CD8-positive, alpha-beta memory T cell (primary cell): ENCODE data around the gene PFKFB3. TPM values are rescaled to one million over a fixed set of nuclear protein-coding genes. Genes with fewer than 3 reads are reported as not detected.
A peak's percentile ranks its signal among the peaks of the same experiment; 100 is the strongest.

Source experiments
- CTCF ChIA-PET: fragments of 350-600 bp; sonication (Branson Sonifier 250); formaldehyde crosslinking; loops from one replicate; lab custom pipeline; 2021; ENCODE audit warnings: antibody characterized with exemption; lab: Charles Lee
- POLR2A ChIA-PET: fragments of 350-600 bp; sonication (Branson Sonifier 250); formaldehyde crosslinking; loops from one replicate; lab custom pipeline; 2021; ENCODE audit warnings: antibody characterized with exemption; lab: Charles Lee
- DNase-seq, 5 donors: peaks; one replicate each; pipeline versions ENCODE4 v3.0.0 to v3.0.0-alpha.2; 2020 to 2022; ENCODE audit warnings: mixed read lengths in 1 of 5
- H3K27ac ChIP-seq: one replicate; pipeline ENCODE4 v1.7.0; 2013; ENCODE audit warnings: low read depth, mild to moderate bottlenecking, low read length, moderate library complexity
- H3K27me3 ChIP-seq: 2 replicates; pipeline ENCODE4 v1.7.0; 2013; ENCODE audit warnings: low read length, mild to moderate bottlenecking; ENCODE audit not compliant: insufficient read depth, poor library complexity, severe bottlenecking
- H3K36me3 ChIP-seq: 2 replicates; pipeline ENCODE4 v1.7.0; 2013; ENCODE audit warnings: mild to moderate bottlenecking, low read length, moderate library complexity; ENCODE audit not compliant: insufficient read depth
- H3K4me1 ChIP-seq: 2 replicates; pipeline ENCODE4 v1.7.0; 2013; ENCODE audit warnings: mild to moderate bottlenecking, low read length, moderate library complexity; ENCODE audit not compliant: insufficient read depth
- H3K4me3 ChIP-seq: 2 replicates; pipeline ENCODE4 v1.7.0; 2013; ENCODE audit warnings: mild to moderate bottlenecking, low read length
- H3K9me3 ChIP-seq: 2 replicates; pipeline ENCODE4 v1.7.0; 2013; ENCODE audit warnings: mild to moderate bottlenecking, low read length
- H3K27ac Mint-ChIP-seq, 8 donors: one replicate each; pipeline ENCODE4 v1.8.0; 2020 to 2021; ENCODE audit warnings: mixed read lengths in 8 of 8, mild to moderate bottlenecking in 6 of 8, inconsistent platforms in 3 of 8, moderate library complexity in 3 of 8
- H3K27me3 Mint-ChIP-seq, 2 donors: one replicate each; pipeline ENCODE4 v1.8.0; 2020 to 2021; ENCODE audit warnings: mixed read lengths in 2 of 2, mild to moderate bottlenecking in 1 of 2, moderate library complexity in 1 of 2
- H3K36me3 Mint-ChIP-seq, 3 donors: one replicate each; pipeline ENCODE4 v1.8.0; 2020 to 2021; ENCODE audit warnings: mixed read lengths in 3 of 3, inconsistent platforms in 1 of 3, mild to moderate bottlenecking in 1 of 3
- H3K4me1 Mint-ChIP-seq, 3 donors: one replicate each; pipeline ENCODE4 v1.8.0; 2020 to 2021; ENCODE audit warnings: mixed read lengths in 3 of 3, inconsistent platforms in 1 of 3, mild to moderate bottlenecking in 1 of 3
- H3K4me3 Mint-ChIP-seq, 7 donors: one replicate each; pipeline ENCODE4 v1.8.0; 2020 to 2021; ENCODE audit warnings: mixed read lengths in 7 of 7, mild to moderate bottlenecking in 6 of 7, moderate library complexity in 4 of 7, inconsistent platforms in 2 of 7
- H3K9me3 Mint-ChIP-seq, 5 donors: one replicate each; pipeline ENCODE4 v1.8.0; 2020 to 2022; ENCODE audit warnings: mixed read lengths in 5 of 5, mild to moderate bottlenecking in 3 of 5, moderate library complexity in 2 of 5, inconsistent platforms in 1 of 5
- polyA plus RNA-seq: library from polyadenylated mRNA; unstranded; fragments of 300-500 nt; fragmentation: Illumina TruSeq; gene quantifications from one replicate; pipeline ENCODE4 v1.2.3, GENCODE V29; 2021
- total RNA-seq, 2 experiments: library from RNA; stranded (reverse); gene quantifications; one replicate each; pipeline ENCODE4 v1.2.3, GENCODE V29; 2021

PFKFB3 gene
- total and polyA plus RNA-seq, 3 experiments from 2014 or later, result 7.4 to 60.1 (median 53.6) TPM

- POLR2A ChIA-PET, result no interaction called here
- H3K27me3 Mint-ChIP-seq, result no peaks in the 10 kb centered on the region
These were observed 9.2 kb downstream of the PFKFB3 start for GRCh38 chr10:6211671-6212635.

DNA sequence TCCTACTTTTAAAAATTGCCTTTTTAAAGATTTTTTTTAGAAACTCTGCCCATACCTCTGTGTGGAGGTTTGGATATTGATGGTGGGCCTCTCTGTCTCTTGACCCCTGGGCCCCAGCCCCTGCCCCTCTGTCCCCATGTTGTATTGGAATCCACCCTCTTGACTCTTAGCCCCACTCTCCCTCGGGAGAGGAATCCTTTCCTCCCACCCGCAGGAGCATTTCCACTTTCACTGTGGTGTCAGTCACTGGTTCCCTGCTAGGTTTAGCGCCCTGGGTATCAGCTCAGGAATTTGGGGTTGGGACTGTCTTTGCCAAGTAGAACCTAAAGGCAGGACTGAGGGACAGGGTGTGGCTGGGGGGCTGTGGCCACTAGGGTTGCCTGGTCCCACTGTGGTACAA, 10.1 kb downstream of the PFKFB3 start:
- no peak overlapping the region for H3K4me3 Mint-ChIP-seq
- CTCF ChIA-PET, result interaction anchor here (0.9 to 1.9 kb wide), 2 partner anchors 10 to 189 kb away, joined by 3 to 7 read pairs; partner anchors contain the start of gene PFKFB3
- Histone ChIP-seq H3K4me3 (no peak overlapping the region), H3K27me3 (no peaks in the 10 kb centered on the region), H3K36me3 (peaks cover 18% of the 10 kb centered on the region), H3K4me1 (no peaks in the 10 kb centered on the region), H3K9me3 (no peaks in the 10 kb centered on the region), H3K27ac (no peak overlapping the region)
- peaks cover 5 to 10% (median 8%) of the 10 kb centered on the region in 3 donors for H3K4me1 Mint-ChIP-seq
- no peaks in the 10 kb centered on the region for H3K9me3 Mint-ChIP-seq
- H3K27me3 Mint-ChIP-seq, result no peaks in the 10 kb centered on the region
- H3K36me3 Mint-ChIP-seq, result peaks cover 4 to 53% (median 9%) of the 10 kb centered on the region in 3 donors
- H3K27ac Mint-ChIP-seq, result peak overlapping the region in 1 of 8 donors; percentile 43
- POLR2A ChIA-PET, result no interaction called here
- no peak for DNase-seq

More at GRCh38 chr10:6211671-6212635, 9.2 kb downstream of the PFKFB3 start:
- no peaks in the 10 kb centered on the region for H3K27me3 ChIP-seq
- peaks cover 6 to 15% (median 10%) of the 10 kb centered on the region in 3 donors for H3K4me1 Mint-ChIP-seq
- H3K4me1 ChIP-seq, result no peaks in the 10 kb centered on the region
- H3K4me3 Mint-ChIP-seq, result no peak overlapping the region
- peaks cover 4 to 45% (median 7%) of the 10 kb centered on the region in 3 donors for H3K36me3 Mint-ChIP-seq
- CTCF ChIA-PET, result no interaction called here
- peaks cover 15% of the 10 kb centered on the region for H3K36me3 ChIP-seq
- H3K27ac Mint-ChIP-seq, result no peak overlapping the region
- no peaks in the 10 kb centered on the region for H3K9me3 Mint-ChIP-seq
- no peak overlapping the region for H3K27ac ChIP-seq
- no peak overlapping the region for H3K4me3 ChIP-seq
- no peak for DNase-seq
- H3K9me3 ChIP-seq, result no peaks in the 10 kb centered on the region

GRCh38 chr10:6213257-6213905, 10.6 kb downstream of the PFKFB3 start:
- DNase-seq, result no peak
- Mint-ChIP-seq H3K27ac (no peak overlapping the region), H3K36me3 (peaks cover 4 to 58% (median 9%) of the 10 kb centered on the region in 3 donors), H3K9me3 (no peaks in the 10 kb centered on the region), H3K4me1 (peaks cover 4 to 8% (median 7%) of the 10 kb centered on the region in 3 donors), H3K4me3 (no peak overlapping the region), H3K27me3 (no peaks in the 10 kb centered on the region)
- Histone ChIP-seq H3K36me3 (peaks cover 18% of the 10 kb centered on the region), H3K4me3 (no peak overlapping the region), H3K27me3 (no peaks in the 10 kb centered on the region), H3K27ac (no peak overlapping the region), H3K4me1 (no peaks in the 10 kb centered on the region), H3K9me3 (no peaks in the 10 kb centered on the region)
- CTCF ChIA-PET, result interaction anchor here (0.9 to 1.9 kb wide), 2 partner anchors 11 to 188 kb away, joined by 3 to 7 read pairs; partner anchors contain the start of gene PFKFB3
- POLR2A ChIA-PET, result no interaction called here

DNA sequence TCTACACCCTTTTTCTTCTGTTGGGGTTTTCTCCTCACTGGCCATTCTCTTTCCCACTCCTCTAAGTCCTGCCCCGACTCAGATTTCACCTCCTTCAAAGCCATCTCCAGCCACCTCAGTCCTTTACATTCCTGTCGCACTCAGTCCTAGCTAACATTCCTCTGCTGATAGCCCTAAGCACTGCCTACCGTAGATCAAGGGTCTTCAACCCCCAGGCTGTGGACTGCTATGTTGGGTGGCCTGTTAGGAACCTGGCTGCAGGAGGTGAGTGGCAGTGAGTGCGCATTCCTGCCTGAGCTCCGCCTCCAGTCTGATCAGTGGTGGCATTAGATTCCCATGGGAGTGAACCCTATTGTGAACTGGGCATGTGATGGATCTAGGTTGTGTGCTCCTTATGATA, 11.2 kb downstream of the PFKFB3 start:
- Mint-ChIP-seq H3K4me3 (no peak overlapping the region), H3K9me3 (no peaks in the 10 kb centered on the region), H3K36me3 (peaks cover 4 to 63% (median 9%) of the 10 kb centered on the region in 3 donors), H3K27ac (peak overlapping the region in 1 of 8 donors; percentile 42), H3K27me3 (no peaks in the 10 kb centered on the region), H3K4me1 (peaks cover 3 to 7% (median 4%) of the 10 kb centered on the region in 3 donors)
- Histone ChIP-seq H3K4me3 (no peak overlapping the region), H3K4me1 (no peaks in the 10 kb centered on the region), H3K27ac (no peak overlapping the region), H3K9me3 (no peaks in the 10 kb centered on the region), H3K27me3 (no peaks in the 10 kb centered on the region), H3K36me3 (peaks cover 18% of the 10 kb centered on the region)
- DNase-seq, result no peak
- CTCF ChIA-PET, result interaction anchor here (1.9 kb wide), 1 partner anchor 12 kb away, joined by 7 read pairs; the partner anchor contains the start of gene PFKFB3
- POLR2A ChIA-PET, result no interaction called here

DNA sequence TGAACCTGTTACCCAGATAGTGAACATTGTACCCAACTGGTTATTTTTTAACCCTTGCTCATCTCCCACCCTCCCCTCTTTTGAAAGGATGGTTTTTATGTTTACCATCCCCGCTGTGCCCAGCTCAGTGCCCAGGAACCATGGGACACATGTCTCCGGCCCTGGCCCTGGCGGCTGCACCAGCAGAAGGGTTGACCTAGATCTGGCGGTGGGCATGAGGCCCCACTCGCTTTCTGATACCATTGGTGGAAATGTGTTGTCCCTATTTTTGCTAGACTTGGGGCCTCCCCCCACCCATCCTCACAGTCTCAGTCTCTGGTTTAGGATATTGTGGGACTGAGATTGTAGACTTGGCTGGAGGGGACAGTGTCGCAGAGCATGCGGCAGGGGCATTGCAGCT, 11.9 kb downstream of the PFKFB3 start:
- ChIA-PET CTCF (interaction anchor here (1.6 to 1.9 kb wide), 2 partner anchors 12 to 187 kb away, joined by 3 to 7 read pairs; partner anchors contain the start of gene PFKFB3), POLR2A (no interaction called here)
- H3K27me3 Mint-ChIP-seq, result no peaks in the 10 kb centered on the region
- no peak overlapping the region for H3K27ac ChIP-seq
- no peak overlapping the region for H3K4me3 Mint-ChIP-seq
- no peaks in the 10 kb centered on the region for H3K9me3 Mint-ChIP-seq
- DNase-seq, result no peak
- H3K4me1 ChIP-seq, result no peaks in the 10 kb centered on the region
- no peaks in the 10 kb centered on the region for H3K9me3 ChIP-seq
- peaks cover 18% of the 10 kb centered on the region for H3K36me3 ChIP-seq
- no peaks in the 10 kb centered on the region for H3K27me3 ChIP-seq
- H3K4me3 ChIP-seq, result no peak overlapping the region
- H3K27ac Mint-ChIP-seq, result no peak overlapping the region
- peaks cover 4 to 70% (median 12%) of the 10 kb centered on the region in 3 donors for H3K36me3 Mint-ChIP-seq
- H3K4me1 Mint-ChIP-seq, result peaks cover 3 to 7% (median 4%) of the 10 kb centered on the region in 3 donors

- Mint-ChIP-seq H3K36me3 (peaks cover 4 to 75% (median 12%) of the 10 kb centered on the region in 3 donors), H3K4me1 (peaks cover 3 to 7% (median 4%) of the 10 kb centered on the region in 3 donors), H3K27me3 (no peaks in the 10 kb centered on the region), H3K4me3 (peak overlapping the region in 1 of 7 donors; percentile 78), H3K9me3 (no peaks in the 10 kb centered on the region), H3K27ac (no peak overlapping the region)
- no peaks in the 10 kb centered on the region for H3K27me3 ChIP-seq
- CTCF ChIA-PET, result interaction anchor here (1.6 kb wide), 1 partner anchor 186 kb away, joined by 3 read pairs; no protein-coding TSS in a partner anchor
- DNase-seq, result no peak
- H3K4me1 ChIP-seq, result no peaks in the 10 kb centered on the region
- no peaks in the 10 kb centered on the region for H3K9me3 ChIP-seq
- no peak overlapping the region for H3K4me3 ChIP-seq
- H3K36me3 ChIP-seq, result peaks cover 18% of the 10 kb centered on the region
- no peak overlapping the region for H3K27ac ChIP-seq
- POLR2A ChIA-PET, result no interaction called here
These were observed 12.5 kb downstream of the PFKFB3 start for GRCh38 chr10:6215241-6215640.

- no peak overlapping the region for H3K27ac ChIP-seq
- H3K4me1 ChIP-seq, result no peaks in the 10 kb centered on the region
- H3K4me3 Mint-ChIP-seq, result no peak overlapping the region
- no peak overlapping the region for H3K4me3 ChIP-seq
- H3K27me3 Mint-ChIP-seq, result no peaks in the 10 kb centered on the region
- ChIA-PET CTCF (interaction anchor here (1.6 kb wide), 1 partner anchor 186 kb away, joined by 3 read pairs; no protein-coding TSS in a partner anchor), POLR2A (no interaction called here)
- no peaks in the 10 kb centered on the region for H3K9me3 ChIP-seq
- no peak overlapping the region for H3K27ac Mint-ChIP-seq
- H3K36me3 Mint-ChIP-seq, result peaks cover 4 to 82% (median 18%) of the 10 kb centered on the region in 3 donors
- H3K4me1 Mint-ChIP-seq, result peaks cover 3 to 7% (median 4%) of the 10 kb centered on the region in 3 donors
- peaks cover 22% of the 10 kb centered on the region for H3K36me3 ChIP-seq
- no peak for DNase-seq
- no peaks in the 10 kb centered on the region for H3K27me3 ChIP-seq
- no peaks in the 10 kb centered on the region for H3K9me3 Mint-ChIP-seq
These were observed 13.2 kb downstream of the PFKFB3 start for GRCh38 chr10:6215683-6216484.
